ENCODE results near the gene LMOD2. TPM values are rescaled to one million over a fixed set of nuclear protein-coding genes. Genes with fewer than 3 reads are reported as not detected.
"Not testable (repeated sequence)": the region's sequence is repeated elsewhere in the genome, so short reads cannot be mapped to it uniquely, and the experiment has no call there.

LMOD2 gene
- total RNA-seq, 1 experiment from 2014 or later: not detected

DNA sequence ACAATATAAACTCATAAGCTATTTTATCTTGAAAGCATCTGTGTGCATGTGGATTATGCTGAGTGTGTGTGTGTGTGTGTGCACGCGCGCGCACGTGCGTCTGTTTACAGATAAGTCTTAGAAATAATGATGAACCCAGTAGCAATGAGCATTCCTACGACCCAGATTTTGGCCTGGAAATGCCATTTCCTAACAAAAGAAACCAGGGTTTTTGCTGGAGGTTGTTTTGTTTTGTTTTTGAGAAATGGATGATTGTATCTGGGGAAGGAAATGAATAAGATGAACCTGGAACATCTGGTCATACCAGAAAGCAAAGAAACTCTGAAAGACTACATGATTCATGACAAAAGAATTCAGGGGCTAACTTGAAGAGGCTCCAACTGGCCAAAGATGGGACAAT lies 22.1 kb upstream of the LMOD2 start:
- no peak overlapping the region for H3K4me2 ChIP-seq (ENCODE audit: insufficient read depth, insufficient read length, low read length)

GRCh38 chr7:123634011-123634573 lies 21.6 kb upstream of the LMOD2 start:
- H3K27me3 Mint-ChIP-seq (ENCODE audit: low read depth); H3K23ac ChIP-seq (ENCODE audit: insufficient read length, low read depth, low read length); H2AK5ac ChIP-seq (ENCODE audit: insufficient read length, low read length); H3K23me2 ChIP-seq (ENCODE audit: insufficient read length, low read depth, low read length, poor library complexity, severe bottlenecking); H3K79me2 ChIP-seq (ENCODE audit: insufficient read depth, low read length); H3K4me1 ChIP-seq (ENCODE audit: insufficient read depth, low read length); H4K20me1 ChIP-seq (ENCODE audit: control insufficient read depth, insufficient read depth, insufficient read length); H3K9me3 Mint-ChIP-seq; H3K79me1 ChIP-seq (ENCODE audit: insufficient read depth, low read depth, low read length, poor library complexity, severe bottlenecking); H3K4me2 ChIP-seq (ENCODE audit: insufficient read depth, insufficient read length, low read length); H2BK120ac ChIP-seq (ENCODE audit: low read depth, low read length, poor library complexity, severe bottlenecking); DNase-seq; H3K9ac ChIP-seq (ENCODE audit: extremely low read depth, insufficient read length, low read length); H4K8ac ChIP-seq (replicated peaks; ENCODE audit: insufficient read length, low read depth, low read length); H4K5ac ChIP-seq (ENCODE audit: insufficient read length, low read depth, low read length); H3K36me3 Mint-ChIP-seq (ENCODE audit: insufficient read depth in 1 of 3, low read depth in 3 of 3); H3K4me1 Mint-ChIP-seq; H3K56ac ChIP-seq (ENCODE audit: insufficient read length, low read depth, low read length); H3T11ph ChIP-seq (ENCODE audit: low read length); H2BK20ac ChIP-seq (ENCODE audit: low read depth, low read length, poor library complexity, severe bottlenecking); H2BK12ac ChIP-seq (ENCODE audit: insufficient read length, low read depth, low read length); H2AFZ ChIP-seq (ENCODE audit: low read length); H3K9me3 ChIP-seq (ENCODE audit: control insufficient read depth, low read depth, low read length); H2BK15ac ChIP-seq (ENCODE audit: low read depth, low read length); H3K27ac Mint-ChIP-seq; H3K18ac ChIP-seq (ENCODE audit: insufficient read length, low read depth, low read length); H3K27me3 ChIP-seq (ENCODE audit: insufficient read depth, low read length); H4K91ac ChIP-seq (ENCODE audit: insufficient read length, low read depth, low read length); H3K4me3 Mint-ChIP-seq; H3K14ac ChIP-seq (ENCODE audit: insufficient read depth, low read length); H3K27ac ChIP-seq (ENCODE audit: insufficient read length, low read depth, low read length); H2BK5ac ChIP-seq (ENCODE audit: insufficient read length, low read length); H3K4ac ChIP-seq (ENCODE audit: low read depth, low read length): not testable (repeated sequence)
- WGBS (ENCODE audit: extremely low coverage, insufficient read length, low lambda C conversion rate): no CpG with 5 or more reads among the region's 2 CpGs

More for the DNA sequence above, 22.1 kb upstream of the LMOD2 start:
- no peak overlapping the region for H2BK12ac ChIP-seq (ENCODE audit: insufficient read length, low read depth, low read length)
- no peaks in the 10 kb centered on the region for H3K9me3 ChIP-seq (ENCODE audit: control insufficient read depth, low read depth, low read length)
- no CpG with 5 or more reads among the region's 7 CpGs for WGBS (ENCODE audit: extremely low coverage, insufficient read length, low lambda C conversion rate)
- no peaks in the 10 kb centered on the region for H3K27me3 Mint-ChIP-seq (ENCODE audit: low read depth)
- no peak overlapping the region for H3K14ac ChIP-seq (ENCODE audit: insufficient read depth, low read length)
- no peak overlapping the region for H3K4me3 Mint-ChIP-seq
- H2BK20ac ChIP-seq (ENCODE audit: low read depth, low read length, poor library complexity, severe bottlenecking): no peak overlapping the region
- no peak overlapping the region for H3K23ac ChIP-seq (ENCODE audit: insufficient read length, low read depth, low read length)
- H2BK15ac ChIP-seq (ENCODE audit: low read depth, low read length): no peak overlapping the region
- no peaks in the 10 kb centered on the region for H3K79me2 ChIP-seq (ENCODE audit: insufficient read depth, low read length)
- H2AFZ ChIP-seq (ENCODE audit: low read length): no peak overlapping the region
- no peak overlapping the region for H3K27ac Mint-ChIP-seq
- H3K4me1 ChIP-seq (ENCODE audit: insufficient read depth, low read length): peaks cover 5% of the 10 kb centered on the region; the same call in 1 of the 2 replicates
- H4K5ac ChIP-seq (ENCODE audit: insufficient read length, low read depth, low read length): no peak overlapping the region
- H3K56ac ChIP-seq (ENCODE audit: insufficient read length, low read depth, low read length): no peak overlapping the region
- H4K8ac ChIP-seq (replicated peaks; ENCODE audit: insufficient read length, low read depth, low read length): no peak overlapping the region
- no peak for DNase-seq
- H2AK5ac ChIP-seq (ENCODE audit: insufficient read length, low read length): no peak overlapping the region
- no peaks in the 10 kb centered on the region for H4K20me1 ChIP-seq (ENCODE audit: control insufficient read depth, insufficient read depth, insufficient read length)
- H3K9me3 Mint-ChIP-seq: no peaks in the 10 kb centered on the region
- H3K9ac ChIP-seq (ENCODE audit: extremely low read depth, insufficient read length, low read length): no peak overlapping the region
- no peak overlapping the region for H2BK5ac ChIP-seq (ENCODE audit: insufficient read length, low read length)
- H3K79me1 ChIP-seq (ENCODE audit: insufficient read depth, low read depth, low read length, poor library complexity, severe bottlenecking): no peaks in the 10 kb centered on the region
- H3K18ac ChIP-seq (ENCODE audit: insufficient read length, low read depth, low read length): no peak overlapping the region
- H2BK120ac ChIP-seq (ENCODE audit: low read depth, low read length, poor library complexity, severe bottlenecking): no peak overlapping the region
- no peaks in the 10 kb centered on the region for H3K36me3 Mint-ChIP-seq (ENCODE audit: insufficient read depth in 1 of 3, low read depth in 3 of 3)
- no peaks in the 10 kb centered on the region; the same call in 1 of the 2 replicates for H3K27me3 ChIP-seq (ENCODE audit: insufficient read depth, low read length)
- H4K91ac ChIP-seq (ENCODE audit: insufficient read length, low read depth, low read length): no peak overlapping the region
- no peak for TF ChIP-seq CTCF (conservative IDR thresholded peaks at IDR 0.05)
- H3K23me2 ChIP-seq (ENCODE audit: insufficient read length, low read depth, low read length, poor library complexity, severe bottlenecking): no peaks in the 10 kb centered on the region
- H3K27ac ChIP-seq (ENCODE audit: insufficient read length, low read depth, low read length): no peak overlapping the region
- peaks cover 9% of the 10 kb centered on the region in 2 experiments for H3K4me1 Mint-ChIP-seq
- no peak overlapping the region for H3K4ac ChIP-seq (ENCODE audit: low read depth, low read length)
- H3T11ph ChIP-seq (ENCODE audit: low read length): no peak overlapping the region

All from H9 (cell line).